ENCODE data around the gene OCRL. TPM values are rescaled to one million over a fixed set of nuclear protein-coding genes. Genes with fewer than 3 reads are reported as not detected.

The OCRL gene
- total and polyA plus RNA-seq, 2 of the 4 experiments (the other 2 are of a cell fraction), result 19.4 to 20.6 TPM

DNA sequence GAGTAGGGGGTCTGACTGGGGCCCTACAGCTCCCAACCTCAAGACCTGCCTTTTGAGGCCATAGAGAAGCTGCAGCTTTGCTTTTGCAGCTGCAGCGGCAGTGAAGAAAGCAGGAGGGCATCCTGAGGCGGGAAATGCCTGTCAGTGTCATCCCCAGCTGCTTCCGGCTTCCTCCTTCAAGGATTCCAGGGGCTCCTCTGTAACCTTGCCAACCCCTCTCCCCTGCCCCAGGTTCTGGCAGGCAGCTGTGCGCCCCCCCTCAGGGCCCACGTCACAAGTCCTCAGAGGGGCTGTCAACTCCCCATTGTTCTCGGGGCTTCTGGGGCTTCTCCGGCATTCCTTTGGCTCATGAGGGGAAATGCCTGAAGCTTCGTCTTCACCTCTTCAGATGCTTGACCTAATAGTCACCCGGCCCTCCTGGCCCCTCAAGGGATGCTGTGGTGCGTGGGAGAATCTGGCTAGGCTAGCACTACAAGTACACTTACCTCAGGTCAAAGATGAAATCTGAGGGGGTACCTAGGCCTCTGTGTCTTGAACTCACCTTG, 82.8 kb downstream of the OCRL start:
- DNase-seq, result peak; percentile 57
- TF ChIP-seq POLR2A (IDR thresholded peaks at IDR 0.05; ENCODE audit: low read depth, low read length) (no peak), USF2 (IDR thresholded peaks at IDR 0.05; ENCODE audit: low read depth, low read length) (no peak), MXI1 (IDR thresholded peaks at IDR 0.05; ENCODE audit: borderline replicate concordance, low read depth, low read length) (no peak)
- BruUV-seq (replicated peaks), result no TSS peak
- Histone ChIP-seq H3K4me2 (ENCODE audit: low read depth, low read length) (no peak overlapping the region), H3K4me3 (ENCODE audit: insufficient read depth, low read depth, low read length) (no peak overlapping the region), H3K4ac (ENCODE audit: low read depth, low read length) (no peak overlapping the region), H2BK5ac (ENCODE audit: low read depth, low read length, poor library complexity, severe bottlenecking) (no peak overlapping the region), H3K36me3 (ENCODE audit: control insufficient read depth, insufficient read depth, low read length) (no peaks in the 10 kb centered on the region), H4K5ac (ENCODE audit: low read depth, low read length) (no peak overlapping the region), H3K9ac (ENCODE audit: low read depth, low read length) (no peak overlapping the region), H3K9me3 (ENCODE audit: control insufficient read depth, insufficient read depth, low read length) (no peaks in the 10 kb centered on the region; the same call in 1 of the 2 replicates), H3K27ac (ENCODE audit: insufficient read depth, low read length) (no peak overlapping the region), H4K20me1 (ENCODE audit: insufficient read depth, low read length) (no peaks in the 10 kb centered on the region), H3K27me3 (ENCODE audit: control insufficient read depth, insufficient read depth, low read length) (peaks cover 9% of the 10 kb centered on the region), H2AFZ (replicated peaks; ENCODE audit: low read length, poor library complexity) (peak overlapping the region; percentile 61), H3K14ac (replicated peaks; ENCODE audit: low read depth, low read length) (no peak overlapping the region), H3K79me1 (ENCODE audit: low read depth in 1 of 2, low read length in 2 of 2) (no peaks in the 10 kb centered on the region), H3K23ac (ENCODE audit: low read depth, low read length) (no peak overlapping the region), H3K4me1 (ENCODE audit: control insufficient read depth, insufficient read depth, low read length) (no peaks in the 10 kb centered on the region), H4K8ac (ENCODE audit: low read depth in 2 of 2, low read length in 2 of 2) (no peak overlapping the region; a peak in 1 of 4 replicates), H2AK5ac (ENCODE audit: low read depth, low read length) (no peak overlapping the region), H2BK20ac (ENCODE audit: low read depth, low read length) (no peak overlapping the region), H2BK120ac (ENCODE audit: low read depth, low read length) (no peak overlapping the region), H3K56ac (ENCODE audit: extremely low read depth, insufficient read depth, low read length) (no peak overlapping the region), H2AK9ac (replicated peaks; ENCODE audit: low read depth, low read length, poor library complexity) (no peak overlapping the region), H3K9me1 (ENCODE audit: insufficient read depth, low read length) (no peaks in the 10 kb centered on the region), H3K18ac (ENCODE audit: low read depth, low read length) (no peak overlapping the region), H4K91ac (ENCODE audit: insufficient read depth, low read depth, low read length) (no peak overlapping the region), H2BK15ac (ENCODE audit: low read depth, low read length) (no peak overlapping the region)
- in situ Hi-C loops (cut with MboI; ENCODE audit: low sequenced_read_pairs), result loop anchor here (25.0 kb wide), 2 partner anchors 564 to 1289 kb away; partner anchors contain the start of gene ENOX2
- WGBS, 2 experiments (ENCODE audit: extremely low coverage in 2 of 2, insufficient read length in 1 of 2), result 20% methylated on average over 2 of the region's 10 CpGs; no CpG with 5 or more reads in 1 of the 2 experiments
- dilution Hi-C loops (cut with HindIII; ENCODE audit: low sequenced_read_pairs, unreplicated experiment), result no loop called here
- intact Hi-C loops (cut with micrococcal nuclease), result no loop called here
- ATAC-seq (ENCODE audit: low read depth), result no peak
- CTCF ChIA-PET, result interaction anchor here (0.6 kb wide), 1 partner anchor 37 kb away, joined by 3 read pairs; no protein-coding TSS in a partner anchor
- POLR2A ChIA-PET (ENCODE audit: unreplicated experiment), result no interaction called here

All from IMR-90 (cell line).